Measurements from ENCODE around the gene C17orf58. TPM values are rescaled to one million over a fixed set of nuclear protein-coding genes. Genes with fewer than 3 reads are reported as not detected.
A peak's percentile ranks its signal among the peaks of the same experiment; 100 is the strongest.

The C17orf58 gene
- total and polyA plus RNA-seq, 12 donors: 3.1 to 10.0 (median 5.2) TPM

- TF ChIP-seq CTCF (IDR thresholded peaks at IDR 0.05): no peak
- peaks cover 0 to 2% (median 0%) of the 10 kb centered on the region in 9 donors for H3K4me1 ChIP-seq
- DNase-seq (no peak), ATAC-seq (no peak)
- peaks cover 0 to 79% (median 8%) of the 10 kb centered on the region in 9 donors for H3K36me3 ChIP-seq
- 91 to 95% methylated on average over 3 of the region's 3 CpGs for WGBS, 2 donors
- no peak overlapping the region for H3K4me3 ChIP-seq
- no peaks in the 10 kb centered on the region for H3K9me3 ChIP-seq
- no peaks in the 10 kb centered on the region for H3K27me3 ChIP-seq
- intact Hi-C loops (cut with DNase I): no loop called here
- H3K27ac ChIP-seq: peak overlapping the region in 1 of 10 donors; percentile 52
These were observed 36.8 kb downstream of the C17orf58 start for GRCh38 chr17:67959510-67959909.

GRCh38 chr17:67950945-67951344, 45.3 kb downstream of the C17orf58 start:
- intact Hi-C loops (cut with DNase I): no loop called here
- WGBS, 2 donors: 97 to 100% methylated on average over 2 of the region's 2 CpGs
- H3K27me3 ChIP-seq: no peaks in the 10 kb centered on the region
- no peak overlapping the region for H3K27ac ChIP-seq
- H3K9me3 ChIP-seq: no peaks in the 10 kb centered on the region
- H3K36me3 ChIP-seq: peaks cover 0 to 97% (median 62%) of the 10 kb centered on the region in 9 donors
- no peaks in the 10 kb centered on the region for H3K4me1 ChIP-seq
- no peak overlapping the region for H3K4me3 ChIP-seq
- ATAC-seq: no peak
- DNase-seq: no peak
- no peak for TF ChIP-seq CTCF (IDR thresholded peaks at IDR 0.05)

- no peaks in the 10 kb centered on the region for H3K27me3 ChIP-seq
- peaks cover 3 to 100% (median 74%) of the 10 kb centered on the region in 9 donors for H3K36me3 ChIP-seq
- H3K4me3 ChIP-seq: no peak overlapping the region
- intact Hi-C loops (cut with DNase I): loop anchor here in 1 of 10 donors (10.0 kb wide), 1 partner anchor 213 kb away; no protein-coding TSS in a partner anchor
- H3K4me1 ChIP-seq: no peaks in the 10 kb centered on the region
- 94 to 96% methylated on average over 5 of the region's 5 CpGs for WGBS, 2 donors
- ATAC-seq (no peak), DNase-seq (no peak)
- H3K27ac ChIP-seq: no peak overlapping the region
- no peak for TF ChIP-seq CTCF (IDR thresholded peaks at IDR 0.05)
- no peaks in the 10 kb centered on the region for H3K9me3 ChIP-seq
These were observed 48.9 kb downstream of the C17orf58 start for GRCh38 chr17:67947325-67947813.

GRCh38 chr17:67946513-67946912, 49.8 kb downstream of the C17orf58 start:
- Histone ChIP-seq H3K9me3 (no peaks in the 10 kb centered on the region), H3K27me3 (no peaks in the 10 kb centered on the region), H3K27ac (no peak overlapping the region), H3K4me1 (no peaks in the 10 kb centered on the region), H3K36me3 (peaks cover 3 to 100% (median 78%) of the 10 kb centered on the region in 9 donors), H3K4me3 (no peak overlapping the region)
- DNase-seq (no peak), ATAC-seq (no peak)
- TF ChIP-seq CTCF (IDR thresholded peaks at IDR 0.05): no peak
- intact Hi-C loops (cut with DNase I): loop anchor here in 1 of 10 donors (10.0 kb wide), 1 partner anchor 212 kb away; no protein-coding TSS in a partner anchor
